Right lobe of liver (tissue), 4 donors: ENCODE results near the gene TARBP1.

Experiments used
- CTCF ChIP-seq, 4 donors: fragments of 200-600 bp in 3 of 4; fragments of 450-650 bp in 1 of 4; IDR thresholded peaks; one replicate each; pipeline versions ENCODE4 v1.5.1 to v1.8.0; 2016 to 2022; ENCODE audit warnings: antibody characterized with exemption in 4 of 4, mild to moderate bottlenecking in 2 of 4
- POLR2A ChIP-seq: fragments of 450-650 bp; IDR thresholded peaks from one replicate; pipeline ENCODE4 v1.6.1; 2017; ENCODE audit warnings: antibody characterized with exemption, mild to moderate bottlenecking
- donor health status: DM: no; HTN: no; CAD: no.
- donor health status: DM: no; HTN: no; CAD: no.
- donor health status: DM: no; HTN: yes; CAD: no.

DNA sequence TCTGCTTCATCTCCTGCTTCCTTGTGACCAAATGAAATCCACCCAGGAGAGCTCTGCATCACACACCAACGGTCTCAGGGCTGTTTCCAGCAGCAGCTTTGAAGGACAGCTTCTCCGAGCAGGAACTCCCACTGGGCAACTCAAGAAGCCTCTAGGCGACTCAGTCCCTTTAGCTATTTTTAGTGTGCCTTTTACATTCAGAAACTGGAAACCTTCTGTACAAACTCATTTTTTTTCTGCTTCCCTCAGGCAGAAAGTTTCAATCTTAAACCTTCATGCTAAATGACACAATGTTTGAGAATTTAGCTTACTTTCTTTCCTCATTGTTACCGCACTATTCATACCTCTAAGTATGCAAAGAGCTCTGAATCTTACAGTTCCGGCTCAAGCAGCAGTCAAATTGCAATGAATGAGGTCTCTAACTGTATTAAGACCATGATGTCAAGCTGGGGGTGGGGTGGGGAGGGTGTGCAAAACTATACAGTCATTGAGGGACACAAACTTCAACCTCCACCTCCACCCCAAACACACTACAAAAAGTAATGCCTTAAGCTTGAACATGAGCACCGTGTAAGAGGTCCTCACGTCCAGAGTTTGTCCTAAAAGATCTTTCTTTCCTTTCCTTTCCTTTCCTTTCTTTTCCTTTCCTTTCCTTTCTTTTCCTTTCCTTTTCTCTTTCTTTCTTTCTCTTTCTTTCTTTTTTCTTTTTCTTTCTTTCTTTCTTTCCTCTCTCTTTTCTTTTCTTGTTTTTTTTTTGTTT is 16.4 kb upstream of the TARBP1 start:
- TF ChIP-seq CTCF (IDR thresholded peaks at IDR 0.05) (no peak), POLR2A (no peak)
